Activated naive CD8-positive, alpha-beta T cell treated with anti-CD3 and anti-CD28 coated beads, Interleukin-2, amount 10 ng/mL, durations not matched to agents 7 days and 5 days (primary cell): Measurements from ENCODE around the gene NPAS3. TPM values are rescaled to one million over a fixed set of nuclear protein-coding genes. Genes with fewer than 3 reads are reported as not detected.

Experiments used
- ATAC-seq: fragments of 150-1000 bp; cut with Tn5 transposase; one replicate; pipeline ENCODE4 v1.10.0; 2021; ENCODE audit warnings: low read depth, moderate library complexity
- POLR2A ChIA-PET: fragments of 350-600 bp; sonication (Branson Sonifier 250); formaldehyde crosslinking; loops from one replicate; lab custom pipeline; 2021; ENCODE audit warnings: antibody characterized with exemption; lab: Charles Lee
- DNase-seq: peaks from one replicate; pipeline ENCODE4 v3.0.0; 2021
- H3K27ac Mint-ChIP-seq: one replicate; pipeline ENCODE4 v1.8.0; 2022; ENCODE audit warnings: mild to moderate bottlenecking, mixed read lengths
- H3K27me3 Mint-ChIP-seq: one replicate; pipeline ENCODE4 v1.8.0; 2022; ENCODE audit warnings: mild to moderate bottlenecking, moderate library complexity, mixed read lengths
- H3K36me3 Mint-ChIP-seq: one replicate; pipeline ENCODE4 v1.8.0; 2021; ENCODE audit warnings: mild to moderate bottlenecking, mixed read lengths
- H3K4me1 Mint-ChIP-seq: one replicate; pipeline ENCODE4 v1.8.0; 2021; ENCODE audit warnings: mixed read lengths
- H3K4me3 Mint-ChIP-seq: one replicate; pipeline ENCODE4 v1.8.0; 2022; ENCODE audit warnings: mild to moderate bottlenecking, moderate library complexity, mixed read lengths
- H3K9me3 Mint-ChIP-seq: one replicate; pipeline ENCODE4 v1.8.0; 2021; ENCODE audit warnings: mixed read lengths
- total RNA-seq, 2 experiments: library from RNA; stranded (reverse); gene quantifications; one replicate each; pipeline ENCODE4 v1.2.3, GENCODE V29; 2021

NPAS3 gene
- total RNA-seq, 2 experiments from 2014 or later: not detected

DNA sequence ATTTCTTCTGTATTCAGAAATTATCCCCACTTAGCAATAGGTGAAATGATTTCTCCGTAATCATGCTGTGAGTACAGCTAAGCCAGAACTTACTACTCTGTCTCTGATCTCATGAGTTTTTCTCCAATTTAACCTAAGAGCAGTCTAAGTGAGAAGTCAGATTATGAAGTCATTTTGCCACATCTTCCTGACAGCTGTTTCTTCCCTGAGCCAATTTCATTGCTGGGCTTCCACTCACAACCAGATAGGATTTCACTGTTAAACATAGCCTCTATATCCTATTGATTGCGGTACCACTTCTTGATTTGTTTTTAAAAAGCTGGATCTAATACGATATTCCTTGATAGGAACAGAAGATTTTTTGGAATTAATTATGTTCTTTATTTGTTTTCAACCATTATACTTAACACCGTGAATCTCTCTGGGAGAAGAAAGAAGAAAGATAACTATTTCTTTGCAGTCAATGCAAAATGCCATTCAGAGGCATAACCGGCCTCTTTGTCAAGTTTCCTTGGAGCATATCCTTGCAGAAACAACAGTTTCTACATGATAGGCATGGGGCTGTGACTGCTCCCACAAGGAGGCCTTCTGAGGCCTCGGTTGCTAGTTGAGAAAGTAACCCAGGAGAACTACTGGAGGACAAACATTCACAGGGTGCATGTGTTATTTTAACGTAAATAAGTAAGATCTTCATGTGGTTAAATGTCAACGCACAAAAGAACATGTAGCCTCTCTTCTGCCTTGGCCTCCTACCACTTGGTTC, 212.2 kb downstream of the NPAS3 start:
- H3K36me3 Mint-ChIP-seq: no peaks in the 10 kb centered on the region
- H3K4me3 Mint-ChIP-seq: no peak overlapping the region
- no peaks in the 10 kb centered on the region for H3K27me3 Mint-ChIP-seq
- no peak overlapping the region for H3K27ac Mint-ChIP-seq
- no peak for ATAC-seq
- peaks cover 2% of the 10 kb centered on the region for H3K9me3 Mint-ChIP-seq
- POLR2A ChIA-PET: no interaction called here
- no peaks in the 10 kb centered on the region for H3K4me1 Mint-ChIP-seq
- DNase-seq: no peak

DNA sequence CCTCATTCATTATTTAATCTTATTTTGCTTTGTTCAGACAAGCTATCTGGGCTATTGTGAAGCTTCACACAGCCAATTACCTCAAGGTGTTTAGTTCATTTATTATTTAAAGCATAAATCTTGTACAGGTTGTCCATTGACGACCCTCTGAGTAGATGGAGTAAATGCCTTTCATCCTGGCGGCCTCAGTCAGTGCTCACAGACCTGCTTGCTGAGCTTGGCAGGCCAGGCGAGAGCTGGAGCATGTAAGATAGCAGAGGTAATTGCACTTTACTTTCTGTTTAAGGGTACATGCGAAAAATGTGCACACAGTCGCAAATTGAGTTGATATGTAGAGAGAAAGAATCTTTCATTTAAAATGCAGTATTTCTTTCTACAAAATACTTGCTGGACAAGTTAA, 224.4 kb downstream of the NPAS3 start:
- H3K36me3 Mint-ChIP-seq: no peaks in the 10 kb centered on the region
- no peaks in the 10 kb centered on the region for H3K4me1 Mint-ChIP-seq
- H3K9me3 Mint-ChIP-seq: no peaks in the 10 kb centered on the region
- H3K4me3 Mint-ChIP-seq: no peak overlapping the region
- no peaks in the 10 kb centered on the region for H3K27me3 Mint-ChIP-seq
- ATAC-seq (no peak), DNase-seq (no peak)
- POLR2A ChIA-PET: no interaction called here
- H3K27ac Mint-ChIP-seq: no peak overlapping the region

DNA sequence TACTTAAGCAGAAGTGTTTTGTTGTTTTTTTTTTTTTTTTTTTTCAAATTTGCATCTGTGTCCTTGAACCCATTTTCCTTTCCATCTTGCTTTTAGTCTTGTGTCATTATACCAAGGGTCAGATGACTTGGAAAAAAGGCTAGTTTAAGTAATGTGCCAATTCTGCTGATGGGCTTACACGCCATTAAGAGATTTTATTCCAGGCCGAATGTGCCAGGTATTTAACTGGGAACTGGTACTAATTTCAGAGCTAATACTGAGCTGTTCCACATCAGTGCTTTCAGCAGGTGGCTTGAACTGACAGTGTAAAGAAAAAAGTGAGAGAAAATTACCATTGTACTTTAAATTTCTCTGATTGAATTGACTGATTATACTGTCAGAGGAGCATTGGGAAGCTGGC, 224.9 kb downstream of the NPAS3 start:
- POLR2A ChIA-PET: no interaction called here
- Mint-ChIP-seq H3K27me3 (no peaks in the 10 kb centered on the region), H3K9me3 (no peaks in the 10 kb centered on the region), H3K4me3 (no peak overlapping the region), H3K36me3 (no peaks in the 10 kb centered on the region), H3K4me1 (no peaks in the 10 kb centered on the region), H3K27ac (no peak overlapping the region)
- no peak for ATAC-seq
- no peak for DNase-seq

DNA sequence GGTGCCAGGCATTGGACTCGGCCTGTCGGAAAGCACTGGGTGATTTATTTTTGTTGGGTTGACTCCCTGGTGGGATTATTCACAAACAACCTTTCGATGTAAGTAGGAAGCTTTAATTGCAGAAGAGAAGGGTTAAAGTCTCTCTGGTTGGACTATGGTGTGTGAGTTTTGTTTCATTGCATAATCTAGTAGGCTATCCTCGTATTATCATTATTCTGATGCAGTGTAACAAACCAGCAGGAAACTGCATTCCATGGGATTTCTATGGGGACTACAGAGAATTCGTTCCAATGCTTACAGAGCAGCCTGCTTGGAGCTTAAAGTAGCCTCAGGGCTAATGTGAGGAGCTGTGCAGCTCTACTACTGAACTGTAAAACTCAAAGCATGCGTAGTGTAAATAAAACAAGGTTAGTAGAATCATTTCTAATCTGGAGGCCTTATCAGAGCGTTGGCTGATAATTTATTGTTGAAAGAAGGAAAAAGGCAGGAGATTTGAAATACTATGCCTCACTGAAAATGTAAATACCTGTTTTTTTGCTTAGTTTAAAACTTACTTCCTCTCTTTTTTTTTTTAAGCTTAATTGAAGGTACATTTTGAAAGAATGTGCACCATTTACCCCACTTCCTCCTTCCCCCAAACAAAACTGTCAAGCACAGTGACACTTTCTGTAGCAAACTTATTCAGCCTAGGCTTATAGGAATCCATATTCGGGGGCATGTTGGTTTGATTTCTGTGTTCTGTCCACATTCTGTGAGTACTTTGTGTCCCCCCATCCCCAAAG, 226.7 kb downstream of the NPAS3 start:
- POLR2A ChIA-PET: no interaction called here
- H3K36me3 Mint-ChIP-seq: no peaks in the 10 kb centered on the region
- DNase-seq (no peak), ATAC-seq (no peak)
- H3K27me3 Mint-ChIP-seq: no peaks in the 10 kb centered on the region
- no peak overlapping the region for H3K27ac Mint-ChIP-seq
- no peaks in the 10 kb centered on the region for H3K4me1 Mint-ChIP-seq
- H3K9me3 Mint-ChIP-seq: no peaks in the 10 kb centered on the region
- no peak overlapping the region for H3K4me3 Mint-ChIP-seq

DNA sequence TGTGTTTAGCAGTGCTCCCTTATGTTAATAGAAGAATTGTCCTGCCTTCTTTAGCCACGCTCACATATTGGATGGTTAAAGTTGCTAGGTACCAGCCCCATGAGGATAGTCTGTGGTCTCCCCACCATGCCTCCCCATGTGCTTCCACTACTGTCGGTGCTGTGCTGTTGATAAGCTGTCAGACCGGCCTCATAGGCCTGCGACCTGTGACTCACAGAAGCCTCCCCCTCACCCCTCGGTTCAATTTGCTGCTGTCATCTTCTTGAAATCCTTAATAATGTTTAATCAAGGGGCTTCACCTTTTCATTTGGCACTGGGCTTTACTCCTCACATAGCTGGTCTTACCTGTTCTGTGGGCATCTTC, 227.2 kb downstream of the NPAS3 start:
- Mint-ChIP-seq H3K9me3 (no peaks in the 10 kb centered on the region), H3K4me3 (no peak overlapping the region), H3K27me3 (no peaks in the 10 kb centered on the region), H3K27ac (no peak overlapping the region), H3K4me1 (no peaks in the 10 kb centered on the region), H3K36me3 (no peaks in the 10 kb centered on the region)
- ATAC-seq: no peak
- POLR2A ChIA-PET: no interaction called here
- DNase-seq: no peak

DNA sequence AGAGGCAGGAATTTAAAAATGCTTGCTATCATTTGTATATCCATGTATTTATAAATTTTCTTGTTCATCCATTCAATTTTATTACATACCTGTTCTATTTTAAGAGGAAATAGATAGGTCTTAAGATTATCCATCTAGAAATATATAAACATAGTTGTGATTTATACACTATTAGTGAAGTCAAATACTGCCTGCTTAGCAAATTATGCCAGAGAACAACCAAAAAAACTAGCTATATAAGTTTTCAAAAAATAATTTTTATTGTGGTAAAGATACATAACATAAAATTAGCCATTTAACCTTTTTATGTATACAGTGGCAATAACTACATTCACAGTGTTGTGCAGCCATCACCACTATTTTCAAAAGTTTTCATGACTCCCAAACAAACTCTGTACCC, 237.3 kb downstream of the NPAS3 start:
- POLR2A ChIA-PET: no interaction called here
- Mint-ChIP-seq H3K9me3 (no peaks in the 10 kb centered on the region), H3K4me3 (no peak overlapping the region), H3K36me3 (no peaks in the 10 kb centered on the region), H3K27ac (no peak overlapping the region), H3K27me3 (no peaks in the 10 kb centered on the region), H3K4me1 (no peaks in the 10 kb centered on the region)
- no peak for ATAC-seq
- DNase-seq: no peak

DNA sequence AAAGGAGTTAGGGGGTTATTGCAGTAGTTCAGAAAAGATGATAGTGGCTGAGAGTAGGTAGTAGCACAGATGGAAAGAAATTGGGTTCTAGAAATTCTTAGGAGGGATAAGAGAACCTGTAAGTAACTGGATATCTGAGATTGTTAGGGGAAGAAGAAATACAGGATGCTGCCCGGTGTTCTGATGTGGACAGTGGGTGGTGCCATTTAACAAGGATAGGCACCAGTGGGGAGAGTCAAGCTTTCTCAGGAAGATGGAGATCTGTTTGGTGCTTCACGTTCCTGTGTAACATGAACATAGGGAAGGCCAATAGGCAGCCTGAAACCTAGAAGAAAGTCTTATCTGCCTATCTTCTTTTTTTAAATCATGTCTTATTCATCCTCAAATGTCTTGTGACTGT, 245.9 kb downstream of the NPAS3 start:
- POLR2A ChIA-PET: no interaction called here
- H3K4me1 Mint-ChIP-seq: no peaks in the 10 kb centered on the region
- H3K36me3 Mint-ChIP-seq: no peaks in the 10 kb centered on the region
- no peak overlapping the region for H3K4me3 Mint-ChIP-seq
- H3K27ac Mint-ChIP-seq: no peak overlapping the region
- no peak for DNase-seq
- H3K9me3 Mint-ChIP-seq: no peaks in the 10 kb centered on the region
- no peak for ATAC-seq
- no peaks in the 10 kb centered on the region for H3K27me3 Mint-ChIP-seq

DNA sequence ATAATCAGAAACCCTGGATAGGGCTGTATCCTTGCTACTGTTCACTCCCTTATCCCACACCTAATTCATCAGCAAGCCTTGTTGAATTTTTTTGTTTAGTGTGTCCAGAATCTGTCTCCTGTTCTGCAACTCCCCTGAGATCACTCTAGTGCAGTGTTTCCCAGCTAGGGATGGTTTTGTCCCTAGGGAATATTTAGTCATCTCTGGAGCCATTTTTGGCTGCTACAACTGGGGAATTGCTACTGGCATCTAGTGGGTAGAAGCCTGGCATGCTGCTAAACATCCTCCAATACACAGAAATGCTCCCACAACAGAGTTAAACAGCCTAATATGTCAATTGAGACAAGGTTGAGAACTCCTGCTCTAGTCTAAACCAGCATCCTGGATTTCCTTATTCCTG, 248.0 kb downstream of the NPAS3 start:
- no peak for ATAC-seq
- no peaks in the 10 kb centered on the region for H3K27me3 Mint-ChIP-seq
- peaks cover 1% of the 10 kb centered on the region for H3K9me3 Mint-ChIP-seq
- no peaks in the 10 kb centered on the region for H3K4me1 Mint-ChIP-seq
- no peak for DNase-seq
- no peak overlapping the region for H3K27ac Mint-ChIP-seq
- no peaks in the 10 kb centered on the region for H3K36me3 Mint-ChIP-seq
- H3K4me3 Mint-ChIP-seq: no peak overlapping the region
- POLR2A ChIA-PET: no interaction called here

DNA sequence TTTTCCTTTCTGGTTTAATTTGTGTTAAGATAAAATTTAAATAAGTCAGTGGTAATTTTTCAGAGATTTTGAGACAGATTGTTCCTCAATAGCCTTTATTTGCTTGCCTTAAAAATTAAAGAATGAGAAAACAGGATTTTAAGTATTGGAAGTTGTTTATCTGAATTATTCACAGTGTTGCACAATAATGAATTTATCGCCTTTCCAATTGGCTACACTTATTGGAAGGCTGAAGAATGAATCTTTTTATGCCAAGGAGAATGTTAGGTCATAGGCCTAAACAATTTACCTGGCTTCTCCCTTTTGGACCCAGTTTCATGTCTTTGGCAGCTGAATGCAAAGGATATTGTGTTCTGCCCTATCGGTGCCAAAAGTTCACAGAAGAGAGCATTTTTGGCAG, 250.2 kb downstream of the NPAS3 start:
- POLR2A ChIA-PET: no interaction called here

DNA sequence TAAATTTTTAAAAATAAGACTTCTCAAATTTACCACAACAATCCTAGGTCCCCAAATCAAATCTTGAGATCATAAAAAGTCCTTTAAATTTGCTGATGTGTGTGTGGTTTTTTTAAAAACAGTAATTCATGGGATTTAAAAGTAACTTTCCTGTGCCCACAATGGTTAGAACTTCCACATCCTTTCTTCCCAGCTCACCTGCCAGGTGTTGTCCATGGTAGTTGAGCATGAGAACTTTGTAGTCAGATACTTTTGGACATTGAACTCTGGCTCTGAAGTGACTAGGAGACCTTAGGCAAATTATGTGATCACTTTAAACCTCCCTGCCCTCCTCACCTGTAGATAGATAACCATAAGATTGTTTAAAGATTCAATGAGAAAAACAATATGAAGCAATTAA, 253.2 kb downstream of the NPAS3 start:
- H3K4me1 Mint-ChIP-seq: no peaks in the 10 kb centered on the region
- POLR2A ChIA-PET: no interaction called here
- no peak overlapping the region for H3K27ac Mint-ChIP-seq
- H3K4me3 Mint-ChIP-seq: no peak overlapping the region
- peaks cover 1% of the 10 kb centered on the region for H3K9me3 Mint-ChIP-seq
- no peaks in the 10 kb centered on the region for H3K36me3 Mint-ChIP-seq
- DNase-seq: no peak
- H3K27me3 Mint-ChIP-seq: no peaks in the 10 kb centered on the region
- no peak for ATAC-seq

More for the DNA sequence above, 250.2 kb downstream of the NPAS3 start:
- Mint-ChIP-seq H3K9me3 (peaks cover 1% of the 10 kb centered on the region), H3K4me1 (no peaks in the 10 kb centered on the region), H3K27me3 (no peaks in the 10 kb centered on the region), H3K4me3 (no peak overlapping the region), H3K27ac (no peak overlapping the region), H3K36me3 (no peaks in the 10 kb centered on the region)
- DNase-seq (no peak), ATAC-seq (no peak)

DNA sequence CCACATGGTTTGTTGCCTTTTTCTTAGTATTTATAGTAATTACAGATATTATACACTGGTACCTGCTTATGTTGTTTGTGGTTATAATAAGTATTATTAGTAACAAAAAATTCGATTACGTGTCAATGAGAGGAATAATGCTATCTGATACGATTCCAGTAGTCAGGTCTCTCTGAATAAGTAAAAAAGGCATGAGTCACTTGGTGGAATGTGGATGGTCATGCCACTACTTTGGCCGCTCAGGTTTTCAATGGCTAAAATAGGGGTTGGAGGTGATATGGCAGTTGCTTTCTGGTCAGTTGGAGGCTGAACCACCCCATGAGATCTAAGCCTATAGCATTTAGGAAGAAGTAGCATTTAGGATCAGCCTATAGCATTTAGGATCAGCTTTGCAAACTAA, 255.9 kb downstream of the NPAS3 start:
- Mint-ChIP-seq H3K27ac (no peak overlapping the region), H3K36me3 (no peaks in the 10 kb centered on the region), H3K4me1 (no peaks in the 10 kb centered on the region), H3K9me3 (peaks cover 1% of the 10 kb centered on the region), H3K27me3 (no peaks in the 10 kb centered on the region), H3K4me3 (no peak overlapping the region)
- DNase-seq (no peak), ATAC-seq (no peak)
- POLR2A ChIA-PET: no interaction called here

DNA sequence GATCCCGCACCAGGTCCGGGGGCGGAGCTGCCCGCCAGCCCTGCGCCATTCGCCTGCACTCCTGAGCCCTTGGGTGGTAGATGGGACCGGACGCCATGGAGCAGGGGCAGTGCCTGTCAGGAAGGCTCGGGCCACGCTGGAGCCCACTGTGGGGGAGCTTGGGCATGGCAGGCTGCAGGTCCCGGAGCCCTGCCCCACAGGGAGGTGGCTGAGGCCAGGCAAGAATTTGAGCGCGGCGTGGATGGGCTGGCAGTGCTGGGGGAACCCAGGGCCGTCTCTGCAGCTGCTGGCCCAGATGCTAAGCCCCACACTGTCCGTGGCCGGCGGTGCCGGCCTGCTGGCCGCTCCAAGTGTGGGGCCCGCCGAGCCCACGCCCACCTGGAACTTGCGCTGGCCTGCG, 260.0 kb downstream of the NPAS3 start:
- no peak for ATAC-seq
- no peak for DNase-seq
- no peaks in the 10 kb centered on the region for H3K36me3 Mint-ChIP-seq
- H3K27me3 Mint-ChIP-seq: no peaks in the 10 kb centered on the region
- no peaks in the 10 kb centered on the region for H3K4me1 Mint-ChIP-seq
- POLR2A ChIA-PET: no interaction called here
- H3K9me3 Mint-ChIP-seq: peaks cover 5% of the 10 kb centered on the region
- H3K27ac Mint-ChIP-seq: no peak overlapping the region
- no peak overlapping the region for H3K4me3 Mint-ChIP-seq

DNA sequence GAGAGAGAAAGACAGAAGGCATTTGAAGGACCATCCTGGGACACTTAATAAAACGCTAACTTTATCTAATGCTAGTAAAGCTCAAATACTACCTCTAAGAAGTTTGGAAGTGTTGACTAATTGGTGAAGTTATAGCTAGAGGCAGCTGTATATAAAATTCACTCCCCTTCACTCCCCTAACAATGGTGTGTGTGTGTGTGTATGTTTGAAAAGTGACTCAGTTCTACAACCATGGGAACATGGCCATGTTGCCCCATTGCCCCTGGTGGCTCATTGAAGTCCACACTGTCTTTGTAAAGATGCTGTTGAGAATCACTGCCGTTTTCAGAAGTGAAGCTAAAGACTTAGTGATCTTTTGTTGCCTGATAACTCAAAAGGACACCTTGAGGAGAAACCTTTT, 262.4 kb downstream of the NPAS3 start:
- ATAC-seq: no peak
- H3K36me3 Mint-ChIP-seq: no peaks in the 10 kb centered on the region
- no peaks in the 10 kb centered on the region for H3K27me3 Mint-ChIP-seq
- POLR2A ChIA-PET: no interaction called here
- H3K4me1 Mint-ChIP-seq: no peaks in the 10 kb centered on the region
- no peak overlapping the region for H3K27ac Mint-ChIP-seq
- peaks cover 5% of the 10 kb centered on the region for H3K9me3 Mint-ChIP-seq
- DNase-seq: no peak
- H3K4me3 Mint-ChIP-seq: no peak overlapping the region

DNA sequence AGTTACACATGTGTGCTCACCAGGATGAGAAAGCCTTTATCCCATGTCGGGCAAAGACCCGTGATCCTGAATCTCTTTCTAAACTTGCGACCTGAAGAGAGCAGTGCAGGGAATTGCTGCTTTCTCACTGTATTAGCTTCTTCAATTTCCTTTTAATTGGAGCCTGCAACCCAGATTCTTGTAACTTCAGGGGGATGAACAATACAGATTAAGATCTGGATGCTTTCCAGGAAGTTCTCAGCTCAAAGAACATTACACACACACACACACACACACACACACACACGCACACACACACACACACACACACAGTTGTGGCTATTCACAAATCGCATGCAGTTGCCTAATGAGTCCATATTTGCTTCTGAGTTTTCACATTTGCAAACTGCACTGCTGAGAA, 268.3 kb downstream of the NPAS3 start:
- no peaks in the 10 kb centered on the region for H3K27me3 Mint-ChIP-seq
- DNase-seq (no peak), ATAC-seq (no peak)
- no peaks in the 10 kb centered on the region for H3K4me1 Mint-ChIP-seq
- POLR2A ChIA-PET: no interaction called here
- no peak overlapping the region for H3K27ac Mint-ChIP-seq
- H3K36me3 Mint-ChIP-seq: no peaks in the 10 kb centered on the region
- H3K9me3 Mint-ChIP-seq: peaks cover 2% of the 10 kb centered on the region
- H3K4me3 Mint-ChIP-seq: no peak overlapping the region
